ENCODE data around the gene PXYLP1. TPM values are rescaled to one million over a fixed set of nuclear protein-coding genes. Genes with fewer than 3 reads are reported as not detected.

Gene PXYLP1
- total and polyA plus RNA-seq, 9 of the 15 experiments (the other 6 are each of a cell fraction or from before 2014, with no cell fraction given), result 0.80 to 2.9 (median 1.3) TPM

- no peak for TF ChIP-seq CLOCK (CRISPR knock-in tag; IDR thresholded peaks at IDR 0.05; ENCODE audit: borderline replicate concordance)
- no peak for TF ChIP-seq KLF13 (tag; IDR thresholded peaks at IDR 0.05; ENCODE audit: borderline replicate concordance, low read depth)
- no peak for TF ChIP-seq HNRNPLL (IDR thresholded peaks at IDR 0.05; ENCODE audit: low read depth, low read length, poor library complexity, severe bottlenecking)
- no peak for TF ChIP-seq ZNF165 (CRISPR knock-in tag; IDR thresholded peaks at IDR 0.05; ENCODE audit: borderline replicate concordance)
- TF ChIP-seq FOSL1 (tag; conservative IDR thresholded peaks at IDR 0.05), result no peak
Observed at GRCh38 chr3:141259821-141260629, 28.4 kb downstream of the PXYLP1 start (continued).

- intact Hi-C loops (cut with micrococcal nuclease), result no loop called here
- no TSS peak for BruUV-seq (replicated peaks)
Observed at GRCh38 chr3:141260630-141260927, 29.0 kb downstream of the PXYLP1 start.

More at GRCh38 chr3:141260630-141260927, 29.0 kb downstream of the PXYLP1 start:
- ATAC-seq (no peak), FAIRE-seq (no peak), DNase-seq (ENCODE audit: extremely low read depth in 1 of 4, low spot score in 3 of 4) (no peak)
- H3K4me1 ChIP-seq (replicated peaks in 1 of 2; ENCODE audit: control insufficient read depth in 2 of 2, insufficient read depth in 2 of 2, low read length in 2 of 2), result no peaks in the 10 kb centered on the region
- WGBS (ENCODE audit: insufficient coverage, low coverage, missing lambda C conversion rate), result 0% methylated on average over 1 of the region's 2 CpGs
- in situ Hi-C loops (cut with MboI), result no loop called here
- no peak overlapping the region for H3K9ac ChIP-seq (ENCODE audit: insufficient read depth in 1 of 2, low read depth in 2 of 2, low read length in 2 of 2)
- no peaks in the 10 kb centered on the region for H3K36me3 ChIP-seq (ENCODE audit: control insufficient read depth, insufficient read depth, low read length)
- no peaks in the 10 kb centered on the region for H3K9me1 ChIP-seq (ENCODE audit: control insufficient read depth, insufficient read depth, low read length)
- H3K27ac ChIP-seq (ENCODE audit: extremely low read depth, low read depth, low read length), result no peak overlapping the region
- no peak overlapping the region for H2AFZ ChIP-seq (ENCODE audit: low read depth, low read length)
- H4K20me1 ChIP-seq (replicated peaks; ENCODE audit: control insufficient read depth, insufficient read depth, low read length), result no peaks in the 10 kb centered on the region
- POLR2A ChIA-PET, result interaction anchor here (0.6 to 0.7 kb wide), 2 partner anchors 8 to 29 kb away, joined by 3 to 5 read pairs; partner anchors contain the start of gene PXYLP1
- no peak overlapping the region for H3K4me3 ChIP-seq
- no peaks in the 10 kb centered on the region for H3K9me3 ChIP-seq (replicated peaks; ENCODE audit: control insufficient read depth, insufficient read depth, low read depth, low read length)
- CTCF ChIA-PET (ENCODE audit: low intra/inter-chr PET ratio), result no interaction called here
- no peak overlapping the region for H3K4me2 ChIP-seq (ENCODE audit: insufficient read depth, low read length)
- TF ChIP-seq FOXP1 (CRISPR knock-in tag; IDR thresholded peaks at IDR 0.05) (no peak), KLF6 (CRISPR knock-in tag; IDR thresholded peaks at IDR 0.05; ENCODE audit: borderline replicate concordance) (no peak), ZC3H8 (IDR thresholded peaks at IDR 0.05) (no peak), SMAD2 (IDR thresholded peaks at IDR 0.05; ENCODE audit: low read depth, low read length) (no peak), SIX5 (IDR thresholded peaks at IDR 0.05; ENCODE audit: borderline replicate concordance in 1 of 2, insufficient read depth in 1 of 2, low read depth in 1 of 2, low read length in 2 of 2) (no peak), NBN (IDR thresholded peaks at IDR 0.05; ENCODE audit: low read depth) (no peak)
- TF ChIP-seq, protein P1, sequence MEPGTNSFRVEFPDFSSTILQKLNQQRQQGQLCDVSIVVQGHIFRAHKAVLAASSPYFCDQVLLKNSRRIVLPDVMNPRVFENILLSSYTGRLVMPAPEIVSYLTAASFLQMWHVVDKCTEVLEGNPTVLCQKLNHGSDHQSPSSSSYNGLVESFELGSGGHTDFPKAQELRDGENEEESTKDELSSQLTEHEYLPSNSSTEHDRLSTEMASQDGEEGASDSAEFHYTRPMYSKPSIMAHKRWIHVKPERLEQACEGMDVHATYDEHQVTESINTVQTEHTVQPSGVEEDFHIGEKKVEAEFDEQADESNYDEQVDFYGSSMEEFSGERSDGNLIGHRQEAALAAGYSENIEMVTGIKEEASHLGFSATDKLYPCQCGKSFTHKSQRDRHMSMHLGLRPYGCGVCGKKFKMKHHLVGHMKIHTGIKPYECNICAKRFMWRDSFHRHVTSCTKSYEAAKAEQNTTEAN (CRISPR knock-in tag; IDR thresholded peaks at IDR 0.05), result no peak
- TF ChIP-seq, protein P2, sequence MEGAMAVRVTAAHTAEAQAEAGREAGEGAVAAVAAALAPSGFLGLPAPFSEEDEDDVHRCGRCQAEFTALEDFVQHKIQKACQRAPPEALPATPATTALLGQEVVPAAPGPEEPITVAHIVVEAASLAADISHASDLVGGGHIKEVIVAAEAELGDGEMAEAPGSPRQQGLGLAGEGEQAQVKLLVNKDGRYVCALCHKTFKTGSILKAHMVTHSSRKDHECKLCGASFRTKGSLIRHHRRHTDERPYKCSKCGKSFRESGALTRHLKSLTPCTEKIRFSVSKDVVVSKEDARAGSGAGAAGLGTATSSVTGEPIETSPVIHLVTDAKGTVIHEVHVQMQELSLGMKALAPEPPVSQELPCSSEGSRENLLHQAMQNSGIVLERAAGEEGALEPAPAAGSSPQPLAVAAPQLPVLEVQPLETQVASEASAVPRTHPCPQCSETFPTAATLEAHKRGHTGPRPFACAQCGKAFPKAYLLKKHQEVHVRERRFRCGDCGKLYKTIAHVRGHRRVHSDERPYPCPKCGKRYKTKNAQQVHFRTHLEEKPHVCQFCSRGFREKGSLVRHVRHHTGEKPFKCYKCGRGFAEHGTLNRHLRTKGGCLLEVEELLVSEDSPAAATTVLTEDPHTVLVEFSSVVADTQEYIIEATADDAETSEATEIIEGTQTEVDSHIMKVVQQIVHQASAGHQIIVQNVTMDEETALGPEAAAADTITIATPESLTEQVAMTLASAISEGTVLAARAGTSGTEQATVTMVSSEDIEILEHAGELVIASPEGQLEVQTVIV (CRISPR knock-in tag; IDR thresholded peaks at IDR 0.05; ENCODE audit: borderline replicate concordance), result no peak
- no peaks in the 10 kb centered on the region for H3K79me2 ChIP-seq (ENCODE audit: control insufficient read depth, insufficient read depth, low read length)
- peaks cover 13 to 35% of the 10 kb centered on the region in 2 experiments; a peak in 4 of 5 replicates for H3K27me3 ChIP-seq (ENCODE audit: control insufficient read depth in 2 of 2, insufficient read depth in 2 of 2, low read length in 2 of 2)

All from K562 (cell line).